Astrocyte (in vitro differentiated cells and primary cell): ENCODE measurements around the gene DEPDC1B.

Experiments used
- CTCF ChIP-seq: IDR thresholded peaks from 2 replicates; pipeline ENCODE4 v1.5.1; 2011; ENCODE audit warnings: low read depth, mild to moderate bottlenecking, inconsistent platforms, low read length, moderate library complexity; ENCODE audit not compliant: insufficient read depth
- EZH2 ChIP-seq: IDR thresholded peaks from 2 replicates; pipeline ENCODE4 v1.6.1; 2012; ENCODE audit warnings: mild to moderate bottlenecking, low read length, inconsistent platforms; ENCODE audit not compliant: insufficient read depth

- TF ChIP-seq CTCF (peak; percentile 55), EZH2 (no peak)
These were observed 21.9 kb downstream of the DEPDC1B start for GRCh38 chr5:60677850-60678664.
